ENCODE measurements around the gene TTLL7.
A peak's percentile ranks its signal among the peaks of the same experiment; 100 is the strongest.

Gene TTLL7

DNA sequence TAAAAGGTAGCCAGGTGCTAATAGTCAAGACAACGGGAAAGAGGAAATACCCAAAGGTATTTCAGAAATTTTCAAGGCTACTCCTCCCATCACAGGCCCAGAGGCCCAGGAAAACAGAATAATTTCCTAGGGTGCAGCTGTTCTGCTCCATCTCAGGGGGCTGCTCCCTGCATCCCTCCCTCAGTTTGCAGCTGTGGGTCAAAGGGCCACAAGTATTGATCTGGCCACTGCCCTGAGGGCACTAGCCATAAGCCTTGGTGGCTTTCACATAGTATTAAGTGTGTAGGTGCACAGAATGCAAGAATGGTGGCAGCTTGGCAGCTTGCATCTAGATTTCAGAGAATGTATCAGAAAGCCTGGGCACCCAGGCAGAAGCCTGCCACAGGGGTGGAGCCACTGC lies 179.5 kb downstream of the TTLL7 start:
- no peak for DNase-seq (ENCODE audit: low spot score)

DNA sequence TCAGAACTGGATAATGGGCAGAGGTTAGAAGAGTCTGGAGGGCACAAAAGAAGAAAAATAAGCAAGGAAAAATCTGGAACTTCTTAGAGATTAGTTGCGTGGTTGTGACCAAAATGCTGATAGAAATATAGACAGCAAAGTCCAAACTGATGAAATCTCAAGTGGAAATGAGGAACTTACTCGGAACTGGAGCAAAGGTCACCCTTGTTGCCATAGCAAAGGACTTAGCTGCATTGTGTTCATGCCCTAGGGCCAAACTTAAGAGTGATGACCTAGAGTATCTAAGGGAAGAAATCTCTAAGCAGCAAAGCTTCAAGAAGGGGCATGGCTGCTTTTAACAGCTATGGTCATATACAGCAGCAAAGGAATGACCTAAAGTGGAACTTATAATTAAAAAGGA lies 180.0 kb downstream of the TTLL7 start:
- peak; percentile 49 for DNase-seq (ENCODE audit: low spot score)

DNA sequence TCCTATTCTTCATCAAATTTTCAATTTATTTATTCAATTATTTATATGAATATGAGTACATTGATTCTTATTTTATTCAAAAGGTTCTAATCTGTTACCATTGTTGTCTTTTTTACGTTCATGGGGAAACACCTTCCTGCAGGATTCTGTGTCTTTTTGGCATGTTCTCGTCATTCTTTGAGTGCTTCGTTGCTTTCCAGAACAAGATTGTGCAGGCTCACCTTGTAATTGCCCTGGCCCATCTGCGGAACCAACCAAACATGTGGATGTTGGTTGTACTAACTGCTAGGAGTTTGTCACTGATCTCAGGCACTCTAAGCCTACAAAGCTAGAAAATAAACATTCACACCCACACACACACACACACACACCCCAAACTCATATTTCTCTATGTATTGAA lies 182.1 kb downstream of the TTLL7 start:
- DNase-seq (ENCODE audit: low spot score) = no peak

DNA sequence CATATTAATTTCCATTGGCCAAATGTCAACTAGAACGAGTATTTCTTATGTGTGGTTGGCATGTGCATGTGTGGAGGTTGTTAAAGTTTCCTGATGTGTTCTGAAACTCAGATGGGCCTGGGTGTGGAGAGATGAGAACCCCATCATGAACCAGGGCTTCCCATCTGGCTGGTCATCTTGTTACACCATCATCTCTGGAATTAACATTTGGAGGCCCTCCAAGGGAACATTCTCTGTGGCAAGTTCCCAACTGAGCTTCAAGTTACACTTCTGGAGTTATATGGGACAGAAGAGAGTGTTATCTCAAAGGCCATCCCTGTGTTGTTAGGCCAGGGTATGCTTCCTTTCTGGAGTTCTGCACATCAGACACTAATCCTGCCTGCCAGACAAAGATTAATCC lies 183.6 kb downstream of the TTLL7 start:
- DNase-seq (ENCODE audit: low spot score) = no peak

Measured in kidney tubule cell (primary cell).